Middle frontal gyrus (tissue), 1 donor: ENCODE measurements around the gene RAB7B.
"Not testable (repeated sequence)": the region's sequence is repeated elsewhere in the genome, so short reads cannot be mapped to it uniquely, and the experiment has no call there.

Experiments
- DNase-seq: peaks from one replicate; pipeline ENCODE4 v3.0.0-alpha.2; 2015; ENCODE audit warnings: low spot score; ENCODE audit errors: extremely low spot score

Gene RAB7B, protein sequence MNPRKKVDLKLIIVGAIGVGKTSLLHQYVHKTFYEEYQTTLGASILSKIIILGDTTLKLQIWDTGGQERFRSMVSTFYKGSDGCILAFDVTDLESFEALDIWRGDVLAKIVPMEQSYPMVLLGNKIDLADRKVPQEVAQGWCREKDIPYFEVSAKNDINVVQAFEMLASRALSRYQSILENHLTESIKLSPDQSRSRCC

GRCh38 chr1:206002871-206003801 is at the start of gene RAB7B:
RAB7B (minus strand) TSS chr1:206003395; CDS start chr1:205994135, 9,260 bp downstream.
- no peak for DNase-seq

GRCh38 chr1:206052231-206052865 is 49.2 kb upstream of the RAB7B start:
- not testable (repeated sequence) for DNase-seq

- no peak for DNase-seq
Measured at GRCh38 chr1:206050655-206051235, 47.5 kb upstream of the RAB7B start.

DNA sequence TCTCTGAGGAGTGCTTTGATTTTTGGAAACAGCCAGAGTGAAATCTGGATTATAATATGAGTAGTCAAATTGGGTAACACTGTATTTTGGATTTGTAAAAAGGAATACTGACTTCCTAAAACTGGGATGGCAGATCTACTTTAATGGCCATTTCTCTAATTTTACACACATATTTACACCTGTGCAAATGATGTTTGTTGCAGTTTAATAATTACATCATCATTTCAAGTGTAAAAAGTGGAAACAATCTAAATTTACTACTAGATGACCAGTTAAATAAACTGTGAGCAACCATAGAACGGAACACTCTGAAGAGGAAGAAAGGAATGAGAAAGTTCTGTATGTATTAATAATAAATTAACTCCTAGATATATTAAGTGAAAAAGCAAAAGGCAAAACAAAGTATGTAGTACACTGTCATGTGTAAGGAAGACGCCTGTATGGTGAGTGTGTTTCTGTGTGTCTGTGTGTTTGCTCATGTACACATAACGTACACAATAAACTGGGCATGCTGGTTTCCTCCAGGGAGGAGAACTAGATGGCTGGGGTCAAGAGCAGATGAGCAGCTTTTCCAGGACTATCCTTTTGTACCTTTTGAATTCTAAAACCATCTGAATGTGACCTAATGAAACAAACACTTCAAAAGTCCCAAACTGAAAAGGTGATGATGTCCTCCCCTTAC is 46.9 kb upstream of the RAB7B start:
- no peak for DNase-seq

GRCh38 chr1:206049293-206049692 is 46.1 kb upstream of the RAB7B start:
- no peak for DNase-seq

DNA sequence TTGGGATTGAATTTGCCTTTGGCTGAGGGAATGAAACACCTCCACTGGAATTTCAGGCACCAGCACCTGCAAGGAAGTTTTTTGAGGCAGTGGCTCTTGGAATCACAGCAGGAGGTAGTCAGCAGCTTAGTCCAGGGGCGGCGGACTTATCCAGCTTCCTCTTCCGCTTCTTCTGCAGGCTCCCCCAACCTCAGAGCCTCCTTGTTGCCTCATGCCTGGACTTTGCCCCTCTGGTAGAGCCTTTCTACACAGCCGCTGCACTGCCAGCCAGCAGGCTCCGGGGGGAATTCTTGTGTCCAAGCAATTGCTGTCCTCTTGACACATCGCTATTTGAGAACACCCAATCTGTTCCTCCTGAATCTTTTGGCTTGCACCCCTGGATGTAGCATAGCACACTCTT is 45.4 kb upstream of the RAB7B start:
- no peak for DNase-seq

GRCh38 chr1:206047271-206047670 is 44.1 kb upstream of the RAB7B start:
- DNase-seq: no peak

GRCh38 chr1:206041640-206042039 is 38.4 kb upstream of the RAB7B start:
- no peak for DNase-seq

DNA sequence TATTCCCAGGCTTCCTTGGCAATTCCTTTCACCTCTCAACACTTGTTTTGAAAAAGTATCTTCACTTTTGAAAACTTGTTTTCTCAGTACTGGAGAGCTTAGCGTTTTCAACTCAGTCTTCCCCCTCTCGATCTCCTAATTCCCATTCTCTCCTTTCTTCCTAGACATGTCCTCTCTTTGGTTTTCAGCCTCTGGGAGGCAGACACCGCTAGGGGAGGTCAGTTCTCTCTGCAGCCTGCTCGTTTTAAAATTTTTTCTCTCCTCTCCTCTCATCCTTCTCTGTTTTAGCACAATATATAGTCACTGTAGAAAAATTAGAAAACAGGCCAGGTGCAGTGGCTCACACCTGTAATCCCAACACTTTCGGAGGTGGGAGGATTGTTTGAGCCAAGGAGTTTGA is 37.1 kb upstream of the RAB7B start:
- no peak for DNase-seq

DNA sequence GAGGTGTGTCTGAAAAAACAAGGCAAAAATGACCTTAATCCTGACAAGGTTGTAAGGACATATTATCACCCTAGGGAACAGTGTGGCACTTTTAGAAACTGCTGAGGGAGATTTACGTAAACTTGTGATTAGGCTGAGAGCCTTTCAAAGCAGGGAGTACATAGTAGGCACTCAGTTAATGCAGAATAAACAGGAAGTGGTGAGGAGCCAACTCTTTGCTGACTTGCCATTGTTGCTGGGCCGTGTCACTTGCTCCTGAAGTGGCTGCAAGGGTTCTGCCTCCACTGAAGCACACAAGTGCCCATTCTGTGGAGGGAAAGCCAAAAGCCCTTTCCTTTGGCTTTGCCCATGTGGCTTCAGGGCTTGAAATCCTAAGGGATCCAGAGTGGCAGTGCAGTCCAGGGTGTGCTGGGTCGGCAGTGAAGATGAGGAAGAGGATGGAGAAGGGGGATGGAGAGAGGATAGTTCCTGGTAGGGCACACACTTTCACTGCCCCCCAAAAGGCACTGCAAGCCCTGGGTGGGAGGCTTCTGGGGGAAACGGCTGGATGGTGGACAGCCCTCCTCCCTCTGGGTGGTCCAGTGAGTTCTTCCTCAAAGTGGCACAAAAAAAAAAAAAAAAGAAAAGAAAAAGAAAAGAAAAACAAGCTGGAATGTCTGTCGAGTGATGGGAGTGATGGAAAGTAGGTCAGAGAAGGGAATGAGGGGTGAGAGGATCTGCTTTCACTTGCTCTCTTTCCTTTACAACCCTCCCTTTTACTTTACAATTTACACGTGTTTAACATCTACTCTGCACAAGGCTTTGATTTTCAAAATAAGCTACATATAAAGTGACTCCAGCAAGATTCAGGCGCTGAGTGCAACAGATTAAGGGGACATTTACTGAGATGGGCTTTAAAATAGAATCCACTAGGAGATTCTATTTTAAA is 36.1 kb upstream of the RAB7B start:
- DNase-seq: no peak

GRCh38 chr1:206037581-206037980 is 34.4 kb upstream of the RAB7B start:
- DNase-seq: no peak

GRCh38 chr1:206036663-206037455 is 33.7 kb upstream of the RAB7B start:
- DNase-seq: no peak

GRCh38 chr1:206035027-206035426 is 31.8 kb upstream of the RAB7B start:
- DNase-seq: no peak

- DNase-seq: no peak
Measured at GRCh38 chr1:206032380-206033140, 29.4 kb upstream of the RAB7B start.

GRCh38 chr1:206030714-206031113 is 27.5 kb upstream of the RAB7B start:
- DNase-seq: peak; percentile 50

- DNase-seq: no peak
Measured at GRCh38 chr1:206030191-206030590, 27.0 kb upstream of the RAB7B start.

- DNase-seq: no peak
Measured at GRCh38 chr1:206029484-206029883, 26.3 kb upstream of the RAB7B start.

DNA sequence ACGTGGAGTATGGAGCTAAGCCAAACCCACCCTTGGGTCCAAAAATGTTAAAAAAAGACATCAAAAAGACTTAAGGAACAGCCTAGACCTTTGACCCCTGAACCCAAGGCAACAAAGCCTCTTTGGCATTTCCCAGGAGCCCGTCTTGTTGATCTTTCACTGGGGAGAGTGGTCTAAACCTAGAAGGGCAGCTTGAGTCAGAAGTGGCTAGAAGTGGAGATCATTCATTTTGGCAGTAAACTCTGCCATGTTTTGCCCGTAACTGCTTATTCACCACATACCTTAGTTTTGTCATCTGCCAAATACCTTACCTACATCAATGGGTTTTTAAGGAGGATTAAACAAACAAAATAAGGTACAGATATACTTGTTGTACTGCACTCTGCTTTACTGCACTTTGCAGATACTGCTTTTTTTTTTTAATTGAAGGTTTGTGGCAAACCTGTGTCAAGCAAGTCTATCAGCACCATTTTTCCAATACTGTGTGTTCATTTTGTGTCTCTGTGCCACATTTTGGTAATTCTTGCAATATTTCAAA is 22.2 kb upstream of the RAB7B start:
- DNase-seq: no peak
